ENCODE data around the gene WDR54.

Gene WDR54

GRCh38 chr2:74474899-74475298 is 53.4 kb downstream of the WDR54 start:
- Histone ChIP-seq H3K4me3 (ENCODE audit: insufficient read depth, low read depth, low read length, poor library complexity, severe bottlenecking) (no peak overlapping the region), H3K27me3 (replicated peaks; ENCODE audit: control insufficient read depth, insufficient read depth, low read length, poor library complexity, severe bottlenecking) (no peaks in the 10 kb centered on the region), H3K27ac (ENCODE audit: insufficient read depth, low read length, poor library complexity, severe bottlenecking) (no peak overlapping the region), H3K9me3 (ENCODE audit: control insufficient read depth, low read length) (no peaks in the 10 kb centered on the region), H3K4me1 (ENCODE audit: control insufficient read depth, insufficient read depth, low read length, poor library complexity, severe bottlenecking) (peaks cover 16% of the 10 kb centered on the region), H3K36me3 (ENCODE audit: control insufficient read depth, insufficient read depth, low read length) (peaks cover 8% of the 10 kb centered on the region)
- no peak for DNase-seq
